Measurements from ENCODE around the gene ZNF264. TPM values are rescaled to one million over a fixed set of nuclear protein-coding genes. Genes with fewer than 3 reads are reported as not detected.

ZNF264 gene
- total RNA-seq (10 to 100 TPM; 25.8 to 53.1 TPM), polyA plus RNA-seq (ENCODE audit: insufficient read length in 2 of 2) (10 to 100 TPM; 11.7 to 19.1 TPM)
- long read RNA-seq, donor 1, full-length matches to known transcripts = 3 of 3 reads
- long read RNA-seq, donor 1, partial matches to known transcripts = 0 of 3 reads
- long read RNA-seq, donor 1, other reads (novel, unspliced or antisense) = 0 of 3 reads
- long read RNA-seq, donor 2 = 0 reads
- long read RNA-seq, donor 3, full-length matches to known transcripts = 1 of 1 reads
- long read RNA-seq, donor 3, partial matches to known transcripts = 0 of 1 reads
- long read RNA-seq, donor 3, other reads (novel, unspliced or antisense) = 0 of 1 reads
- long read RNA-seq, donor 4, full-length matches to known transcripts = 4 of 4 reads
- long read RNA-seq, donor 4, partial matches to known transcripts = 0 of 4 reads
- long read RNA-seq, donor 4, other reads (novel, unspliced or antisense) = 0 of 4 reads

DNA sequence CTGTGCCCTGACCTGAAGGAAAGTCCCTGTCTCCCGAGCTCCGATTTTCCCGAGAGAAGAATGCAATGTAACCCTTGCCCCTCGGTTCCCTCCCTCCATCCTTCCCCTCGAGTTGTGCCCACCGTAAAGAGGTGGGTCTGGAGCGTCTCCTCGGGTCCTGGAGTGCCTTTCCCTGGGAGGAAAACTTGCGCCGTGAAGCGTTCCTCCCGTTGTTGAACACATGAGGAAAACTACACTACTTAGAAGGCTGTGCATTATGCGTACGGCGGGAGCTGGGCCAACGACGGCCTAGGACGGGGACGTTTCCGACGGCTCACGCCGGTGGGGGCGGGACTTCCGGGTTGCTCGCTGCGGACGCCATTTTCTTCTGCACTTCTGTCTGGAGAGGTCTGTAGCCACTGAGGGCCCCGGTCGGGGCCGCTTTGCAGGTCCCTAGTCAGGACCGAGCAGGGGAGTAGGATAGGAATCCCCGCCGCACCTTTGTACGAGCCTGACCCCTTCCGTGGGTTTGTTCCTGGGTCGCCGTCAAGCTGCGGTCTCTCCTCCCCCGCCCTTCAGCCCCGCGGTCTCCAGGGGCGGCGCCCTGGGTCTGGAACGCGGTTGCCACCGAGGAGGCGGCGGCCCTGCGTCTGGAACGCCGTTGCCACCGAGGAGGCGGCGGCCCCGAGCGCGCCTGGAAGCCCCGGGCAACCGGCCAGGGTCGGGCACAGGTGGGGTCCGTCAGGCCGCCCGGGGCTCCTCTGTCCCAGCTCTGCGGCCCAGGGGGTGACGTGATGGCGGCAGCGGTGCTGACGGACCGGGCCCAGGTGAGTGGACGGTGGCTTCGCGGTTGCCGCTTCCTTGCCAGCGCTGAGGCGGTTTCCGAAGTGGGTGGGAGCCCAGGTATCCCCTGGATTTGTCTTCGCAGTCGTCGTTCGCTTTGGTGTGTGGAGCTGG, at the start of gene ZNF264:
ZNF264 (plus strand) TSS at position 360 of the 936 bp plus-strand sequence; CDS start at position 774, 414 bp downstream.
- DNase-seq (ENCODE audit: low read depth in 4 of 6, low spot score in 6 of 6) = peak; percentile 67 to 97 (median 86)
- WGBS (ENCODE audit: insufficient coverage) = under 1% methylated on average over 79 of the region's 81 CpGs
- peak within 1 kb of the TSS; percentile 89 for H3K27ac ChIP-seq (ENCODE audit: low read depth, low read length)
- peak within 1 kb of the TSS; percentile 73 for H3K4me3 ChIP-seq (ENCODE audit: low read depth, low read length)
- peaks cover 2% of the 10 kb centered on the region for H3K9me3 ChIP-seq (ENCODE audit: control insufficient read depth, insufficient read depth, low read length)
- peaks cover 16% of the 10 kb centered on the region for H3K4me1 ChIP-seq (ENCODE audit: control insufficient read depth, insufficient read depth, low read length)
- H3K36me3 ChIP-seq (ENCODE audit: control insufficient read depth, insufficient read depth, low read length) = peaks cover 24% of the 10 kb centered on the region
- no peaks in the 10 kb centered on the region for H3K27me3 ChIP-seq (ENCODE audit: control insufficient read depth, insufficient read depth, low read length)

DNA sequence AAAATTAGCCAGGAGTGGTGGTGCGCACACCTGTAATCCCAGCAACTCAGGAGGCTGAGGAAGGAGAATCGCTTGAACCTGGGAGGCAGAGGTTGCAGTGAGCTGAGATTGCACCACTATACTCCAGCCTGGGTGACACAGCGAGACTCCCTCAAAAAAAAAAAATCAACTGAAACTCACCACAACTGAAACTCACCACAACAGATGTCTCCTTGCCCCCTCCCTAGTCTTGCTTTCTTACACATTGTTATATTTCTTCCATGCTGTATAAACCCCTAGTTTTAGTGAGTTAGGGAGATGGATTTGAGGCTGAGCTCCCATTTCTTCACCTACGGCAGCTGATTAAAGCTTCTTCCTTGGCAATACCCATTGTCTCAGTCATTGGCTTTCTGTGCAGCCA, 49.6 kb upstream of the ZNF264 start:
- H3K9me3 ChIP-seq (ENCODE audit: control insufficient read depth, insufficient read depth, low read length) = no peaks in the 10 kb centered on the region
- peaks cover 2% of the 10 kb centered on the region for H3K27me3 ChIP-seq (ENCODE audit: control insufficient read depth, insufficient read depth, low read length)
- H3K4me1 ChIP-seq (ENCODE audit: control insufficient read depth, insufficient read depth, low read length) = no peaks in the 10 kb centered on the region
- WGBS (ENCODE audit: insufficient coverage) = 96% methylated on average over 4 of the region's 4 CpGs
- H3K27ac ChIP-seq (ENCODE audit: low read depth, low read length) = no peak overlapping the region
- no peak overlapping the region for H3K4me3 ChIP-seq (ENCODE audit: low read depth, low read length)
- no peak for DNase-seq (ENCODE audit: low read depth in 4 of 6, low spot score in 6 of 6)
- no peaks in the 10 kb centered on the region for H3K36me3 ChIP-seq (ENCODE audit: control insufficient read depth, insufficient read depth, low read length)

DNA sequence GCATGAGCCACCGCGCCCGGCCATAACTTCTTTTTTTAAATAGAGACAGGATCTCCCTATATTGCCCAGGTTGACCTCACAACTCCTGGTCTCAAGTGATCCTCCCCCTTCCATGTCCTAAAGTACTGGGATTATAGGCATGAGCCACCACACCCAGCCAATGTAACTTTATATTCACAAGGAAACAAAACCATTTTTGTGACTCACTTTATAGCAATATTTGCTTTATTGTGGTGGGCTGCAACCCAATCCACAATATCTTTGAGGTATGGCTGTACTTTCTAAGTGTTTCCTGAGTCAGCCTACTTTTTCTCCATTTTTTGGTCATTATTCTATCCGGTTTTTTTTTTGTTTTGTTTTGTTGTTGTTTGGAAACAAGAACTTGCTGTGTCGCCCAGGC, 38.4 kb upstream of the ZNF264 start:
- no peak overlapping the region for H3K4me3 ChIP-seq (ENCODE audit: low read depth, low read length)
- no peaks in the 10 kb centered on the region for H3K27me3 ChIP-seq (ENCODE audit: control insufficient read depth, insufficient read depth, low read length)
- 90% methylated on average over 2 of the region's 5 CpGs for WGBS (ENCODE audit: insufficient coverage)
- DNase-seq (ENCODE audit: low read depth in 4 of 6, low spot score in 6 of 6) = no peak
- H3K4me1 ChIP-seq (ENCODE audit: control insufficient read depth, insufficient read depth, low read length) = no peaks in the 10 kb centered on the region
- H3K36me3 ChIP-seq (ENCODE audit: control insufficient read depth, insufficient read depth, low read length) = no peaks in the 10 kb centered on the region
- no peaks in the 10 kb centered on the region for H3K9me3 ChIP-seq (ENCODE audit: control insufficient read depth, insufficient read depth, low read length)
- no peak overlapping the region for H3K27ac ChIP-seq (ENCODE audit: low read depth, low read length)

DNA sequence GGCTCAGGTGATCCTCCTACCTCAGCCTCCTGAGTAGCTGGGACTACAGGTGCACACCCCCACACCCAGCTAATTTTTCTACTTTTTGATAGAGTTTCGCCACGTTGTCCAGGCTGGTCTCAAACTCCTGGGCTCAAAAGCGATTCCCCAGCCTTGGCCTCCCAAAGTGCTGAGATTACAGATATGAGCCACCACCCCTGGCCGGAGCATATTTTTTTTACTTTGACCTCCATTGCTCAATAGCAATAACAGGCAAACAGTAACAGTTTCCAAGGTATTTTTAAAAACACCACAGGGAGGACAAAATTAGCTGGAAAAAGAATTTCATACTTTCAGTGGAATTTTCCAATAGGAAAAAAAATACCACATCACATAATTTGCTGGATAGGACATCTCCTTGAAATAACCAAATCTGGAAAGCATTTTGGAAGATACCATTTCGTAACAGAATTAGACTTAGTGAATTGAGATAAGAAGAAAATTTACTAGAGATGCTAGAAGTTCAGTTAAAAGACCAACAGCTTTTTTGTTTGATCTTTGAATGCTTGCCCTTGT, 29.2 kb upstream of the ZNF264 start:
- H3K9me3 ChIP-seq (ENCODE audit: control insufficient read depth, insufficient read depth, low read length) = no peaks in the 10 kb centered on the region
- no peaks in the 10 kb centered on the region for H3K36me3 ChIP-seq (ENCODE audit: control insufficient read depth, insufficient read depth, low read length)
- 58% methylated on average over 2 of the region's 5 CpGs for WGBS (ENCODE audit: insufficient coverage)
- H3K4me3 ChIP-seq (ENCODE audit: low read depth, low read length) = no peak overlapping the region
- no peak overlapping the region for H3K27ac ChIP-seq (ENCODE audit: low read depth, low read length)
- DNase-seq (ENCODE audit: low read depth in 4 of 6, low spot score in 6 of 6) = no peak
- H3K27me3 ChIP-seq (ENCODE audit: control insufficient read depth, insufficient read depth, low read length) = no peaks in the 10 kb centered on the region
- H3K4me1 ChIP-seq (ENCODE audit: control insufficient read depth, insufficient read depth, low read length) = no peaks in the 10 kb centered on the region

DNA sequence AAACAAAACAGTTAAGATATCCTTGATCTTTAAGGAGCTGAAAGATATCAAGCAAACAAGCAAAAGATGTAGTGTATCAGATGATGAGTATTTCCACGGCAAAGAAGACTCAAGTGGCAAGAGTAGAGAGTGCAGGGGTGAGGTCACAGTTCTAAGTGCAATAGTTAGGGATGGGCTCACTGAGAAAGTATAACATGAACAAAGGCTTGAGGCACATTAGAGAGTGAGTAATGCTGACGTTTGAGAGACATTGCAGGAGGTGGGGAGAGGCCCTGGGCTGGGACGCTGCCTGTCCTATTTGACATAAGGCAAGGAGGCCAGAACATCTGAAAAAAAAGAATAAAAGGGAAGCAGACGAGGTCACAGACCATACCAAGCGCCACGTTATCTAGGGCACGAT, 25.5 kb upstream of the ZNF264 start:
- Histone ChIP-seq H3K4me3 (ENCODE audit: low read depth, low read length) (no peak overlapping the region), H3K9me3 (ENCODE audit: control insufficient read depth, insufficient read depth, low read length) (no peaks in the 10 kb centered on the region), H3K27ac (ENCODE audit: low read depth, low read length) (no peak overlapping the region), H3K4me1 (ENCODE audit: control insufficient read depth, insufficient read depth, low read length) (no peaks in the 10 kb centered on the region), H3K27me3 (ENCODE audit: control insufficient read depth, insufficient read depth, low read length) (no peaks in the 10 kb centered on the region), H3K36me3 (ENCODE audit: control insufficient read depth, insufficient read depth, low read length) (no peaks in the 10 kb centered on the region)
- 74% methylated on average over 7 of the region's 7 CpGs for WGBS (ENCODE audit: insufficient coverage)
- DNase-seq (ENCODE audit: low read depth in 4 of 6, low spot score in 6 of 6) = no peak

DNA sequence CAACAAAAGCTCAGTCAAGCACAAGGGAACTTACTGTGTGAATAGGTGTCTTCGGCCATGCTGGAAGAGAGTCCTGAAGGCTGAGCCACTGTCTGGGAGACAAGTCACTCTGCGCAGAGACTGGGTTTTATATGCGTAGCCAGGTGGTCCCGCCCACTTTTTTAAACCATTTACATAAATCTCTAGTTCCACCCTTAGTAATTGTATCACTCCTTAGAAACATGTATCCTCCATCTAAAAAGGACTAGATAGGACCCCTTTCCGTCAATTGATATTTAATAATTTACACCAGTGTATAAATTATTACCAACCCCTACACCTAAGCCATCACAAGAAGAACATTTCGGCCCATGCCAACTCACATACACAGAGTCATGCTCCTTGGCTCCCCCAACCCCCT, 23.9 kb upstream of the ZNF264 start, which contains the start of gene DUXA:
DUXA (minus strand) TSS at position 101 of the 400 bp plus-strand sequence; CDS start at position 59, 42 bp downstream.
- Histone ChIP-seq H3K36me3 (ENCODE audit: control insufficient read depth, insufficient read depth, low read length) (no peaks in the 10 kb centered on the region), H3K27me3 (ENCODE audit: control insufficient read depth, insufficient read depth, low read length) (no peaks in the 10 kb centered on the region), H3K27ac (ENCODE audit: low read depth, low read length) (no peak within 1 kb of the TSS), H3K4me1 (ENCODE audit: control insufficient read depth, insufficient read depth, low read length) (peaks cover 3% of the 10 kb centered on the region), H3K4me3 (ENCODE audit: low read depth, low read length) (no peak within 1 kb of the TSS), H3K9me3 (ENCODE audit: control insufficient read depth, insufficient read depth, low read length) (no peaks in the 10 kb centered on the region)
- WGBS (ENCODE audit: insufficient coverage) = 60% methylated on average over 1 of the region's 6 CpGs
- DNase-seq (ENCODE audit: low read depth in 4 of 6, low spot score in 6 of 6) = no peak

DNA sequence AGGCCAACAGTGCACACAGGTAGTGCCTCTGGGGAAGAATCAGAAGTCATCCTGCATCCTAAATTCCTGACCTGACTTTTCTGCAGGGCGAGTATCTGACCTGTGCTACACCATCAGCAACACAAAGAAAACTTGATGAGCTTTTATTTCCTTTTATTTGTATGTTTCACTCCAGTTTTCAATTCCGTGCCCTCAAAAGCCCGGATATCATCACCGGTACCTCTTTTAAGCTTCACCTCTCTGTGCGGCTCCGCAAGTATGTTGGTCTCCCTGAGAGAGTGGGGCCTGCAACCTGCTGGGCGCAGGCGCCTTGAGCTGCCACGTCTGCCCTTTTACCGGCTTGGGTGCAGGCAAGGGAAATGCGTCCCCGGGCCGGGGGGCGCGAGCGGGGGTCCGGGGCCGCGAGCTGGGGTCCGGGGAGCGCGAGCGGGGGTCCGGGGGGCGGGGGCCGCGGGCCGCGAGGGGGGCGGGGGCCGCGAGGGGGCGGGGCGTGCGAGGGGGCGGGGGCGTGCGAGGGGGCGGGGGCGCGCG, 19.7 kb upstream of the ZNF264 start:
- WGBS (ENCODE audit: insufficient coverage) = 7% methylated on average over 9 of the region's 42 CpGs
- Histone ChIP-seq H3K9me3 (ENCODE audit: control insufficient read depth, insufficient read depth, low read length) (peaks cover 2% of the 10 kb centered on the region), H3K27me3 (ENCODE audit: control insufficient read depth, insufficient read depth, low read length) (no peaks in the 10 kb centered on the region), H3K4me1 (ENCODE audit: control insufficient read depth, insufficient read depth, low read length) (peaks cover 8% of the 10 kb centered on the region), H3K27ac (ENCODE audit: low read depth, low read length) (peak overlapping the region; percentile 52), H3K4me3 (ENCODE audit: low read depth, low read length) (peak overlapping the region; percentile 32), H3K36me3 (ENCODE audit: control insufficient read depth, insufficient read depth, low read length) (no peaks in the 10 kb centered on the region)
- DNase-seq (ENCODE audit: low read depth in 4 of 6, low spot score in 6 of 6) = peak in 3 of 6 donors; percentile 27 to 86 (median 78)

DNA sequence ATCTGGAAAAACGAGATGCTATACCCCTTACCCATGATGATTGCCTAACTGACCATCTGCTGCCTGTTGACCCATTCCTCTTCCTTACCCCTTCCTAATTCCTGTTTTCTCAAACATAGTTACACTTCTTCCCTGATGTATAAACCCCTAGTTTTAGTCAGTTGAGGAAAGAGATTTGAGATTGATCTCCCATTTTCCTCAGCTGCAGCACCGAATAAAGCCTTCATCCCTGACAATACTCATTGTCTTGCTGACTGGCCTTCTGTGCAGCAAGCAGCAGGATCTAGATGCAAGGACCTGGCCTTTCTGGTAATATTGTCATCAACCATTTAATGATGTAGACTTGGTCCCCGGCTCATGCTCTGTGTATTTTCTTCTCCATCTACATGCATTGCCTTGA, 999 bp upstream of the ZNF264 start:
- H3K36me3 ChIP-seq (ENCODE audit: control insufficient read depth, insufficient read depth, low read length) = peaks cover 18% of the 10 kb centered on the region
- no peak overlapping the region for H3K27ac ChIP-seq (ENCODE audit: low read depth, low read length)
- H3K9me3 ChIP-seq (ENCODE audit: control insufficient read depth, insufficient read depth, low read length) = peaks cover 2% of the 10 kb centered on the region
- peaks cover 16% of the 10 kb centered on the region for H3K4me1 ChIP-seq (ENCODE audit: control insufficient read depth, insufficient read depth, low read length)
- no peaks in the 10 kb centered on the region for H3K27me3 ChIP-seq (ENCODE audit: control insufficient read depth, insufficient read depth, low read length)
- 94% methylated on average over 2 of the region's 3 CpGs for WGBS (ENCODE audit: insufficient coverage)
- H3K4me3 ChIP-seq (ENCODE audit: low read depth, low read length) = no peak overlapping the region
- DNase-seq (ENCODE audit: low read depth in 4 of 6, low spot score in 6 of 6) = no peak

DNA sequence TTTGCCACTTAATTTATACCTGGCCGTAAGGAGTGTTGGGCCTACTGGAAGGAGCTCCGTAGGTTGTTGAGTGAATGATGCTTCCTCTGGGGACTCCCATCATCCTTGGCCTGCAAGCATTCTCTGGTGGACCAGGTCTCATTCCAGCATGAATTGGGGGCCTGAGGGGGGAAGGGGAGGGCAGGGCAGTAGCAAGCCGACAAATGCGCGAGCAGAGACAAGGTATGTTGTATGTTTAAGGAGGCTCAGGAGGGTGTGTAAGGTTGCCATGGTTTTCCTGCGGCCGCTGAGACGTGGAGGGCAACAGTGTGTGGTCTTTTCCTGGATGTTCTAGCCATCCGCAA, 749 bp downstream of the ZNF264 start:
- DNase-seq (ENCODE audit: low read depth in 4 of 6, low spot score in 6 of 6) = peak in 1 of 6 donors; percentile 24
- H3K9me3 ChIP-seq (ENCODE audit: control insufficient read depth, insufficient read depth, low read length) = peaks cover under 1% of the 10 kb centered on the region
- no peaks in the 10 kb centered on the region for H3K27me3 ChIP-seq (ENCODE audit: control insufficient read depth, insufficient read depth, low read length)
- peaks cover 30% of the 10 kb centered on the region for H3K36me3 ChIP-seq (ENCODE audit: control insufficient read depth, insufficient read depth, low read length)
- WGBS (ENCODE audit: insufficient coverage) = 0% methylated on average over 8 of the region's 9 CpGs
- H3K4me3 ChIP-seq (ENCODE audit: low read depth, low read length) = peak overlapping the region; percentile 73
- peaks cover 16% of the 10 kb centered on the region for H3K4me1 ChIP-seq (ENCODE audit: control insufficient read depth, insufficient read depth, low read length)
- no peak overlapping the region for H3K27ac ChIP-seq (ENCODE audit: low read depth, low read length)
